ENCODE measurements around the gene HSBP1L1.
"Not testable (repeated sequence)": the region's sequence is repeated elsewhere in the genome, so short reads cannot be mapped to it uniquely, and the experiment has no call there.

Gene HSBP1L1

GRCh38 chr18:79952996-79953559, 11.4 kb upstream of the HSBP1L1 start:
- no peak overlapping the region for H3K4me3 ChIP-seq (ENCODE audit: low read length)
- H3K27me3 ChIP-seq (ENCODE audit: insufficient read depth, low read length): no peaks in the 10 kb centered on the region

GRCh38 chr18:79953971-79954651, 10.3 kb upstream of the HSBP1L1 start:
- Histone ChIP-seq H3K4me1 (ENCODE audit: insufficient read depth, low read length) (peaks cover 15% of the 10 kb centered on the region), H3K9me3 (ENCODE audit: low read length) (no peaks in the 10 kb centered on the region), H3K36me3 (ENCODE audit: insufficient read depth, low read length) (peaks cover 2% of the 10 kb centered on the region), H3K27me3 (ENCODE audit: insufficient read depth, low read length) (no peaks in the 10 kb centered on the region), H2AFZ (ENCODE audit: low read depth, low read length) (no peak overlapping the region), H3K4me3 (ENCODE audit: low read length) (no peak overlapping the region)

More at GRCh38 chr18:79952996-79953559, 11.4 kb upstream of the HSBP1L1 start:
- peaks cover 11% of the 10 kb centered on the region for H3K36me3 ChIP-seq (ENCODE audit: insufficient read depth, low read length)
- H2AFZ ChIP-seq (ENCODE audit: low read depth, low read length): no peak overlapping the region
- no peaks in the 10 kb centered on the region for H3K9me3 ChIP-seq (ENCODE audit: low read length)
- H3K4me1 ChIP-seq (ENCODE audit: insufficient read depth, low read length): peaks cover 15% of the 10 kb centered on the region

- Histone ChIP-seq H3K36me3 (ENCODE audit: insufficient read depth, low read length) (no peaks in the 10 kb centered on the region), H3K27me3 (ENCODE audit: insufficient read depth, low read length) (no peaks in the 10 kb centered on the region), H2AFZ (ENCODE audit: low read depth, low read length) (no peak overlapping the region), H3K4me1 (ENCODE audit: insufficient read depth, low read length) (peaks cover 13% of the 10 kb centered on the region), H3K9me3 (ENCODE audit: low read length) (no peaks in the 10 kb centered on the region), H3K4me3 (ENCODE audit: low read length) (no peak overlapping the region)
Observed at GRCh38 chr18:79954791-79955190, 9.7 kb upstream of the HSBP1L1 start.

- no peak overlapping the region for H3K4me3 ChIP-seq (ENCODE audit: low read length)
- peaks cover 9% of the 10 kb centered on the region for H3K4me1 ChIP-seq (ENCODE audit: insufficient read depth, low read length)
- no peaks in the 10 kb centered on the region for H3K27me3 ChIP-seq (ENCODE audit: insufficient read depth, low read length)
Observed at GRCh38 chr18:79955302-79956075, 9.0 kb upstream of the HSBP1L1 start.

GRCh38 chr18:79956276-79956675, 8.2 kb upstream of the HSBP1L1 start:
- Histone ChIP-seq H3K36me3 (ENCODE audit: insufficient read depth, low read length) (no peaks in the 10 kb centered on the region), H3K9me3 (ENCODE audit: low read length) (no peaks in the 10 kb centered on the region), H3K4me3 (ENCODE audit: low read length) (no peak overlapping the region), H2AFZ (ENCODE audit: low read depth, low read length) (no peak overlapping the region), H3K27me3 (ENCODE audit: insufficient read depth, low read length) (no peaks in the 10 kb centered on the region), H3K4me1 (ENCODE audit: insufficient read depth, low read length) (peaks cover 8% of the 10 kb centered on the region)

More at GRCh38 chr18:79955302-79956075, 9.0 kb upstream of the HSBP1L1 start:
- Histone ChIP-seq H2AFZ (ENCODE audit: low read depth, low read length) (no peak overlapping the region), H3K9me3 (ENCODE audit: low read length) (no peaks in the 10 kb centered on the region), H3K36me3 (ENCODE audit: insufficient read depth, low read length) (no peaks in the 10 kb centered on the region)

GRCh38 chr18:79958981-79959380, 5.5 kb upstream of the HSBP1L1 start:
- no peaks in the 10 kb centered on the region for H3K27me3 ChIP-seq (ENCODE audit: insufficient read depth, low read length)
- H2AFZ ChIP-seq (ENCODE audit: low read depth, low read length): no peak overlapping the region
- no peaks in the 10 kb centered on the region for H3K9me3 ChIP-seq (ENCODE audit: low read length)
- H3K4me3 ChIP-seq (ENCODE audit: low read length): no peak overlapping the region
- H3K4me1 ChIP-seq (ENCODE audit: insufficient read depth, low read length): peaks cover 4% of the 10 kb centered on the region
- H3K36me3 ChIP-seq (ENCODE audit: insufficient read depth, low read length): no peaks in the 10 kb centered on the region

GRCh38 chr18:79960161-79960801, 4.2 kb upstream of the HSBP1L1 start:
- not testable (repeated sequence) for H3K27me3 ChIP-seq (ENCODE audit: insufficient read depth, low read length); H3K36me3 ChIP-seq (ENCODE audit: insufficient read depth, low read length); H3K4me3 ChIP-seq (ENCODE audit: low read length); H3K4me1 ChIP-seq (ENCODE audit: insufficient read depth, low read length); H2AFZ ChIP-seq (ENCODE audit: low read depth, low read length); H3K9me3 ChIP-seq (ENCODE audit: low read length)

- H3K27me3 ChIP-seq (ENCODE audit: insufficient read depth, low read length): no peaks in the 10 kb centered on the region
- H3K36me3 ChIP-seq (ENCODE audit: insufficient read depth, low read length): no peaks in the 10 kb centered on the region
Observed at GRCh38 chr18:79960921-79961526, 3.4 kb upstream of the HSBP1L1 start.

GRCh38 chr18:79961527-79962291, 2.7 kb upstream of the HSBP1L1 start:
- no peak overlapping the region for H3K4me3 ChIP-seq (ENCODE audit: low read length)
- no peak overlapping the region for H2AFZ ChIP-seq (ENCODE audit: low read depth, low read length)
- no peaks in the 10 kb centered on the region for H3K36me3 ChIP-seq (ENCODE audit: insufficient read depth, low read length)
- no peaks in the 10 kb centered on the region for H3K9me3 ChIP-seq (ENCODE audit: low read length)
- H3K4me1 ChIP-seq (ENCODE audit: insufficient read depth, low read length): peaks cover 8% of the 10 kb centered on the region
- H3K27me3 ChIP-seq (ENCODE audit: insufficient read depth, low read length): no peaks in the 10 kb centered on the region

More at GRCh38 chr18:79960921-79961526, 3.4 kb upstream of the HSBP1L1 start:
- peaks cover 8% of the 10 kb centered on the region for H3K4me1 ChIP-seq (ENCODE audit: insufficient read depth, low read length)
- H3K4me3 ChIP-seq (ENCODE audit: low read length): no peak overlapping the region
- H2AFZ ChIP-seq (ENCODE audit: low read depth, low read length): no peak overlapping the region
- no peaks in the 10 kb centered on the region for H3K9me3 ChIP-seq (ENCODE audit: low read length)

- H3K9me3 ChIP-seq (ENCODE audit: low read length): no peaks in the 10 kb centered on the region
- peaks cover 8% of the 10 kb centered on the region for H3K4me1 ChIP-seq (ENCODE audit: insufficient read depth, low read length)
- H3K4me3 ChIP-seq (ENCODE audit: low read length): no peak overlapping the region
- H2AFZ ChIP-seq (ENCODE audit: low read depth, low read length): no peak overlapping the region
- H3K27me3 ChIP-seq (ENCODE audit: insufficient read depth, low read length): no peaks in the 10 kb centered on the region
- H3K36me3 ChIP-seq (ENCODE audit: insufficient read depth, low read length): no peaks in the 10 kb centered on the region
Observed at GRCh38 chr18:79962311-79962710, 2.1 kb upstream of the HSBP1L1 start.

GRCh38 chr18:79962835-79963657, 1.4 kb upstream of the HSBP1L1 start:
- H3K27me3 ChIP-seq (ENCODE audit: insufficient read depth, low read length): no peaks in the 10 kb centered on the region
- no peaks in the 10 kb centered on the region for H3K9me3 ChIP-seq (ENCODE audit: low read length)
- H3K4me1 ChIP-seq (ENCODE audit: insufficient read depth, low read length): peaks cover 8% of the 10 kb centered on the region
- H3K36me3 ChIP-seq (ENCODE audit: insufficient read depth, low read length): no peaks in the 10 kb centered on the region
- no peak overlapping the region for H2AFZ ChIP-seq (ENCODE audit: low read depth, low read length)
- H3K4me3 ChIP-seq (ENCODE audit: low read length): no peak overlapping the region

Measured in neuron (in vitro differentiated cells).